GM18870 (cell line): ENCODE results near the gene APBB2.

ENCODE experiments used
- ATAC-seq: cut with Tn5 transposase; IDR thresholded peaks from one replicate; pipeline ENCODE4 v1.9.1; 2021; ENCODE audit warnings: moderate library complexity; ENCODE audit not compliant: unreplicated experiment

The APBB2 gene

DNA sequence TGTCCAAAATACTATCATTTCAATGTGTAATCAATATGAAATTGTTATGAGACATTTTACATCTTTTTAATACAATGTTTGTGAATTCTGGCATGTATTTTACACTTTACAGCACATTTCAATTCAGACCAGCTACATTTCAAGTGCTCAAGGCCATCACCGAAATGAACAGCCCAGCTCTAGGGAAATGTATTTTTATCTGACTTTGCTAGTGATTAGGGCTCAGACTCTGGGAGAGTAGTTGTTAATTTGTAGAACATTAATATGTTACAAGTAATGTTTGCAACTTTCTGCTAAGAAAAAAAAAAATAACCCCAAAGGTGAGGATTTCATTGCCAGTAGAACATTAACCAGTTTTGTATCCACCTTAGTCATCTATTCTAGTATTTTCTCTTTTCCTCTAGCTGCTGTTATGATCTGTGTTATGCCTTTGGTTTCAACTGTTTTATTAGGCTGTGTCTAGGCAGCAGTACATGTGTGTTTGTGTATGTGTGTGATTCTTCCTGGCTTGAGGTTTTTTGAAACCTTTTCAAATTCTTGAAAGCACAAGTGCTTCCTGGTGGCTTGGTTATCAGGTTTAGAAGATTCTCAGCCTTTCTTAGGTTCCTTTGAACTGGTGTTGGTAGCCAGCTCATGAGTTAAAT lies 338.7 kb downstream of the APBB2 start:
- no peak for ATAC-seq

DNA sequence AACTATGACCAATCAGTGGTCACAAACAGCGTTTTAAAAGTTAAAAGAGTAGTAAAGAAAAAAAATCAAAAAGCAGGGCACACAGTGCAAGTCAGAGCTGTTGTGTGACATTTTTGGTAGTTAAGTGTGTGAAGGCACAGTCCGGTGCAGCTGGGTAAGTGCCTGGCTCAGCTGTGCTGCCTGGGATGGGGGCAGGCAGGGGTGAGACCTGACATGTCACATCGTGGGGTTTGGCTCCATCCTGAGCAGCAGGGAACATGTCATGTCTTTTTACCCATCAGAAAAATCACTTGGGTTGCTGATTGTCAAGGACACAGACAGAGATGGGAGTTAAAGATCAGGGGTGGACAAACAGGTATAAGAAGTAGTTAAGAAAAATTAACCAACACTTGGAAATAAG lies 339.4 kb downstream of the APBB2 start:
- no peak for ATAC-seq

DNA sequence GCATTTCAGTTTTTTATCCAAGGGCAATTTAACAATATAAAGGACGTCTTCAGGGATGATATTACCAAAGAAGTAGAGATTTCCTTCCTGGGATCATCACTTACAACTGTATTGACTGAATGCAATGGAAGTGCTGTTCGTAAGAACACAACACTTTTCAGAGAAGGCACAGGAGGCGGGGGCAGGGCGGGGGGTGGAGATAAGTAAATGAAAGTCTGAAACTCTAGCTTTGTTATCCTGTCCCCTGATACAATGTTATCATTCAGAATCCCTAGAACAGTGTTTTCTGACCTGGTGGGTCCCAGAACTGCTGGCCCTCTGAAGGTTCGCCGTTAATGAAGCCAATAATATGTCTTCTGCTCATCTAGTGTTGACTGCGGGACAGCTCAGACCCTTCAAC lies 340.0 kb downstream of the APBB2 start:
- ATAC-seq = no peak

DNA sequence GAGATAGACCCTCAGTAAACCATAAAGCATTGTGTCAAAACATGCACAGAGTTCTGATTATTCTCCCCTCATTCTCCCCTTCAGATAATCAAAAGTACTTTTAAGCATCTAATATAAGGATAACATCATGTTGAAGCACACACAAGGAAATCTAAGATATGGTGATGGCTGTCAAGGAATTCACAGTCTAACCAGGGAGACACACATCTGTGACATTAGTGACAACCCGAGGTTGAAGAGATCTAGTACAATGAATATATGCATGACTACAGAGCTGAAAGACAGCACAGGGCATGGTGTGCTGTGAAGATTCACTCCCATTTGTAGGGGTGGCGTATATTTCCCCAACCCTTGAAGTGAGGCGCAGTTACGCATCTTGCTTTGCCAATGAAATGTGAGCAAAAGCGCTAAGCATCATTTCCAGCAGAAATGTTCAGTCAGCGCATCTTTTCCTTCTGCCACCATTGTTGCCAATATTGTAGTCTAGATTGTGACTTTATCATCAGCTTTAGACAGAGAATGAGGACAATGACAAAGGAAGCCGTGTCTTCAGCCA lies 342.6 kb downstream of the APBB2 start:
- ATAC-seq = no peak

DNA sequence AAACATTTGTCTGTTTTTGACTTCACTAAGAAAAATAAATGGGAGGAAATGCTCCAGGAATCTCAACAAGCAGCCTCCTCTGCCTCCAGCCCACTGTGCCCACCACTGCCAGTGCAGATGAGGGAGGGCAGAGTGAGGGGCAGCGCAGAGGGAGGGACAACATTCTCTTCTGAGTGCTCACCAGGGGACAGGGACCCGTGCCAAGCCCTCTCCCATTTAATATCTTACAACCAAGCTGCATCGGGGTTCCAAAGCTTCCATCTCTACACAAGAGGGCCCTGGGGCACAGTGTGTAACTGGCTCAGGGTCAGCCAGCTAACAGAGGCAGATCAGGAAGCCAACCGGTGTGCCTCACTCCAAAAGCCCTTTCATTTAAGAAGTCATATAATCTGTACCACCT lies 344.2 kb downstream of the APBB2 start:
- no peak for ATAC-seq

DNA sequence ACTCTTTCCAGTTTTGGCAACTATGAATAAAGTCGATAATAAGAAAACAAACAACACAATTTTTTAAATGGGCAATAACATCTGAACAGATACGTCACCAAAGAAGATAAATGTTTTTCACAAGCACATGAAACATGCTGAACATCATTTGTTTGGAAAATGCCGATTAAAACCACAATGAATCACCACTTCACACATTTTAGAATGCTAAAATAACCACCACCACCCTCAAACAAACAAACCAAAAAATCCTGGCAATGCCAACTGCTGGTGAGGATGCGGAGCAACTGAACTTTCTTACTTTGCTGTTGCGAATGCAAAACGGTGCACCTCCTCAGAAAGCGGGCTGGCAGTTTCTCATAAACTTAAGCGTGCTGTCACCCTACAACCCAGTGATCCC lies 348.6 kb downstream of the APBB2 start:
- ATAC-seq = no peak

DNA sequence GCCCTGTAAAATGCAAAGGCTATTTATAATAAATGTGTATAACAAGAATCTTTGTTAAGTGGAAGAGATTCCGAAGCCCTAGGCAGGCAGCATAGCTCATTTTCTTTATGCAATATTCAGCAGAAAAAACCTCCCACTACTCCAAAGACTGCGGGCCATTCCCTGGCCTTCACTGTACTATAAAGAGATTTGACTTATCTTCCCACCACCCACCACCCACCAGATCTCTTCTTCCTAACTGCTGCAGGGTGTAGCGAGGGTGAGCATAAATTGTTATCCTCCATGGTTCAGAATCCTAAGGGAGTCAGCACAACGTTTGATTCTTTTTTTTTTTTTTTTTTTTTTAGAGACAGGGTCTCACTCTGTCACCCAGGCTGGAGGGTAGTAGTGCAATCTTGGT lies 349.8 kb downstream of the APBB2 start:
- no peak for ATAC-seq

DNA sequence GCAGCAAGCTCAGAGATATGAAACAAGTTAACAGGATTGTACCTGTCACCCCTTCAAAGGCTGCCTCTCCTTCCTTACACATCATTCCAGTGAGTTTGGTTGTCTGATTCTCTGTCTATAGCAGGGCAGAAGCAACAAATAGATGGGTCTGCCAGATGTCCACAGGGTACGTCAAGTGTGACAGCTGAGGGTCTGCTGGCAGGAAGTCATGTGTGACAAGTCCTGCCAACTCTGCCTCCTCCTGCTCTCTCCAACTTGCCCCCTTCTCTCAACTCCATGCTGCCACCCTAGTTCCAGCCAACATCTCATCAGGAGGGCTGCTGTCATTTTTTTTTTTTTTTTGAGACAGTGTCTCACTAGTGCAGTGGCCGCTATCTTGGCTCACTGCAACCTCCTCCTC lies 355.4 kb downstream of the APBB2 start:
- no peak for ATAC-seq

DNA sequence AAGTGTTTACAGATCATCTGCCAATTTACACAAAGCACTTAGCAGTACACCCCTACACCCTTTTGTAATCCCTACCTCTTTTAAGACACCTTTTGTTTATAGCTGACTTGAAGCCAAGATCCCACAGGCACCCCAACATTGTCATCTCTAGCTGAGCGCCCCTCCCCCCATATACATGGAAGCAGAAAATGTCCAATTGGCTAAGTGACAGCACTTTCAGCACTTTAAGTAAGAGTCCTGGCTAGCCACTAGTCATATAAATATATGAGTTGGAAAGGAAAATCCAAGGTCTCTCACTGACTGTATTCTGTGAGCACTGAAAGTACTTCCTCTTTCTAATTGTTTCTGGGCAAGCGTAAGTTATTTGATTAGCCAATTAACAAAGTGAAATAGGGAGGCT lies 356.4 kb downstream of the APBB2 start:
- no peak for ATAC-seq

DNA sequence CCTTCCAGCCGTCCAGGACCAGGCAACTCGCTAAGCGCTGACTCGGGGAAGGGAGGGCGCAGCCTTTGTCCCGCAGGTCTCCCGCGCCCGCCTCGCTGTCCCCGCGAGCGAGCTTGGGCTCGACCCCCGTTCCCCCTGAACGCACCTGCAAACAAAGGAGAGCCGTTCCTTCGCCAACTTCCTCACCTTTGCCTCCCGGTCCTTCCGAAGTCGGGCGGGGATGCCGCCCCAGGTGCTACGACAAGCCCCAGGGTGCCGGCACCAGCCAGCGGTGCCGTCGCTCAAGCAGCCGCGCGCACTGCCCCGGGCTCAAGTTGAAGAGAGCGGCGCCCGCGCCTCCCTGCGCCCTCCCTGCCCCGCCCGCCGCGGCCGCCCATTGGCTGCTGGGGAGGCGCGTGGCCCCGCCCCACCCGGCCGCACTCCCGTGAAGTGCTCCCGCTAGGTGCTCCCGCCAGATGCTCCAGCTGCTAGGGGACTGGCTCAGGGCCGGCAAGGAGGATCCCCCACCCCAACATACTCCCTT lies 357.4 kb downstream of the APBB2 start:
- ATAC-seq = no peak

DNA sequence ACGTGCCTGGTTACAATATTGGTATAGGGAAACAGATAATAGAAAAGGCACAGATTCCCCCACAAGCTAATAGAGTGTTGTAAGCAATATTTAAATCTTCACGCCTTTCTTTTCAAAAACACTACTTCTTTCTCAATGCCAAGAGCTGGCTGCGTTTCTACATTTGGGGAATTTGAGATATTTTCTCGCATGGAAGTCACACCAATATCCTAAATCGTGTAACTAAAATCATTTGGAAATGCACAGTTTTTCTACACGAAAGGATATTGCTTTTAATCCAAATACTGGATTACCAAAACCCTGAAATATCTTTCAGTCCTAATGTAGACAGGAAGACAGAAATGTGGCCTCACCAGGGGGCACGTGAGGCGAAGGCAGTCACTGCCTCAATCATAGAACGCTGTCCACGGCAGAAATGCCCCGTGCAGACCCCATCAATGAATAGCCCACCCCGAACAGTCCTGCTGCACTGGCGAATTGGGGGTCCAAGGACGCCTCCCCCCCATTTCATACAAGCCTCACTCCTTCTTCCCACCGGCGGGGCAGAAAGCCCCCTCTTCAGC lies 358.0 kb downstream of the APBB2 start:
- no peak for ATAC-seq

DNA sequence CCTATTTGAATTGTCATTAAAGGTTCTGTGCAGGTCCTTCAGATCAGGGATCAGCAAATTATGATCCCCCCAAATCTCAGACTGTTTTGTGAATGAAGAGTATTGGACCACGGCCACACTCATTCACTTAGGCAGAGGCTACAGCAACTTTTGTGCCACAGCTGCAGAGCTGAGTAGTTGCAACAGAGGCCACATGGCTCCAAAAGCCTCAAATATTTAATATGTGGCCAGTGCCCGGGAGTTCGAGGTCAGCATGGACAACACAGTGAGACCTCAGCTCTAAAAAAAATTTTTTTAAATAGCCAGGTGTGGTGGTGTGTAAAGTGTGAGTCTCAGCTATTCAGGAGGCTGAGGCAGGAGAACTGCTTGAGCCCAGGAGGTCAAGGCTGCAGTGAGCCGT lies 363.8 kb downstream of the APBB2 start:
- ATAC-seq = no peak

DNA sequence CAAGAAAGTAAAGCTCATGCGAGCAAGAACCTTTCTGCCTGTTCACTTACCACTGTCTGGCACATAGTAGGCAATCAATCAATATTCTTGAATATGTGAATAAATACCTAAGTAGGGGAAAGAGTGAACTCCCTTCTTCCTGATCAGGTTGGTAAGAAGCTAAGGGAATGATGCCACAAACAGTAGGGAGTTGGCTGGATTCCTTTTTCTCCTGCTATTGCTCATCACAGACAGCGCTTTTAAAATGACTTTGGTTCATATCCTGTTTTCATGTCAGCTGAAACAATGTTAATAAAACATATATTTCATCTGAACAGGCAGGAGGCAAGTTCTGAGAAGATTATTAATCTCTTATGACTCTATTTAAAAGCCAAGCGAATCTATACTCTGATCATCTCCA lies 365.4 kb downstream of the APBB2 start:
- ATAC-seq = no peak

DNA sequence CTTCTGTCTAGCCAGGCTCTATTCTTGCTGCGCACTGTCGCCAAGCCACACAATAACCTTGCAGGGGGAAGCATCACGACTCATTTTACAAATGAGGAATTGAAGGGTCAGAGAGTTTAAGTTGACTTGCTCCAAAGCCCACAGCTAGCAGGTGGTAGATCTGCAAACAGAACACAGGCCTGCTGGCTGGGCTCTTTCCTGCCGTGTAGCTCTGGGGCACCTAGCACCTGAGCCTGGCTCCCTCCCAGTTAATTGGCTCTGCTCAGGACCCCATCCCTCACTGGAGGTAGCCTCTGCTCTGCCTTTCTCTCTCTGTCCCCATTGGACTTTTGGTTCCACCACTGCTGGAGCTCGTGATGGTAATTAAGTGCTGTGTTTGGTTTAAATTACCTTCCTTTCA lies 366.1 kb downstream of the APBB2 start:
- no peak for ATAC-seq

DNA sequence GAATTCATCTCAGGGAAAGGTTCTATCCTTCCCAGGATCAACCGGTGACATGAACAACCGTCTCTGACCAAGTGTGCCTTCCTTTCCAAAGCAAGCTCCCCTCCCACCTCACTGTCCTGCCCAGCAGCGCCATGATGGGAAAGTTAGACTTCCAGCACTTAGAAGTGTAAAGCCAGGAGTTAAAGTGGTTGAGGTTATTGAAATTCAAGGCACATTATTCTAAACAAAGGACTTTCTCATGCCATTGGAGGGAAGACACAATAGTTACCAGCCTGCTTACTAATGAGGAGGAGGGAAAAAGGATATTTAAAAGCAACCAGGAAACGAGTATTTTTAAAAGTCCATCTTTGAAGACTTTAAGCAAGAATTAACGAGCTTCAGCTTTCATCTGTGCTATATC lies 367.8 kb downstream of the APBB2 start:
- no peak for ATAC-seq

DNA sequence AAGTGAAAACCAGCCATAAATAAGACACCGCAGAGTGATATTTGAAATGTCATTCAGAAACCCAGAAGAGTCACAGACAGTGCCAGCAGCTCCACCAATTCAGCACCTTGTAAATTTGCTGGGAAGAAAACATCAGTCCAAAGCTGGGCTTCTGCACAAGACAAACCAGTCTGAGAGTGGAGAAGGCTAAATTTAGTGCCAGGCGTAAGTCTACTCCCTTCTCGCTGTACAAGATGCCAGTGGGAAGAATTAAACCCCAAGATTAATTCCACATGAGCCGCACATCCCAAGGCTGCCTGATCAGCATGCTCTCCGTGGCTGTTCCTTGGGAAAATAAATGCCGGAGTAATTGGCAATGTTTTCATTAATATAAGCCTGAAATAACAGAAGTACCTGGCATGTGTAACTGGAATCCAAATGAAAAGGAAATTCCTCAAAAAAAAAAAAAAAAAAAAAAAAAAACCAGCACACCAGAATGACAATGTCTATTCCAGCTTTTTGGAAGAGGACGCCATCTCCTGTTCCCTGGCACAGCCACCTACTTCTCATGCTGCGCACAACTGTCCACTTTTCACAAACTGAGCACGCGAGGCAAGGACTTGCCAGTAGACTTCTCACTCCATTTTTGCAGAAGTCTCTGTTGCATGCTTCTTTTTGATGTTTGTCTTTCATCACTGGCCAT lies 369.0 kb downstream of the APBB2 start:
- no peak for ATAC-seq

DNA sequence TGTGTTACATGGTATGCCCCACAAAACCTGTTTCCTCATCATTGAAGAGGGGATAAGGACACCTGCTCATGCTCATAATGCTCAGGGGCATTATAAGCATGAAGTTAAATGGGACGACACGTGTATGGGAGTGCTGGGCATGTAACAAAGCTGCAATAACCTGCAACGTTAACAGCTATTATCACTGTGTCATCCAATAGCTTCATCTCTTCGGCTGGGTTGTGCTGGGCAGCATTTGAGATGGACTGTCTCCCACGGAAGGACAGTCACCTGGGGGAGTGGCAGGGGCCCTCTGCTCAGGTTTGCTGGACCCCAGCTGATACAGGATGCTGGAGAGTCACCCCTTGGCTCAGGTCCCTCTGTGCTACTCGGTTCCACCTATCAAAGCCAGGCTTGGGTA lies 370.1 kb downstream of the APBB2 start:
- ATAC-seq = no peak

DNA sequence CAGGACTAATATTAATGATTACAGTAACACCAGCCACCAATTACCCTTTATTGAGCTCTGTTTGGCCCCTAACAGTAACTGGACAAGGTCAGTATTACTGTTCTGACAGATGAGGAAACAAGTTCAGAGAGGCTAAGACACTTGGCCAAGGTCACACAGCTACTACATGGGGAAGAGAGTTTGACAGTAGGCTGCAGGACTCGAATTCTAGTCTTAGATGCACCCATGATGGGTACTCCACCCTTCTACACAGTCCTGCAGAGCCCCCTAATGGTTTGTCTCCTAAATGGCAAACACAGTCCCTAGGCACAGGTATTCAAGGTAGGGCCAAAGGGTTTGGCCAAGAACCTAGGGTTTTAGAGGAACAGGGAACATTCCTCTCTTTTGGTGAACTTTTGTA lies 370.6 kb downstream of the APBB2 start:
- no peak for ATAC-seq

DNA sequence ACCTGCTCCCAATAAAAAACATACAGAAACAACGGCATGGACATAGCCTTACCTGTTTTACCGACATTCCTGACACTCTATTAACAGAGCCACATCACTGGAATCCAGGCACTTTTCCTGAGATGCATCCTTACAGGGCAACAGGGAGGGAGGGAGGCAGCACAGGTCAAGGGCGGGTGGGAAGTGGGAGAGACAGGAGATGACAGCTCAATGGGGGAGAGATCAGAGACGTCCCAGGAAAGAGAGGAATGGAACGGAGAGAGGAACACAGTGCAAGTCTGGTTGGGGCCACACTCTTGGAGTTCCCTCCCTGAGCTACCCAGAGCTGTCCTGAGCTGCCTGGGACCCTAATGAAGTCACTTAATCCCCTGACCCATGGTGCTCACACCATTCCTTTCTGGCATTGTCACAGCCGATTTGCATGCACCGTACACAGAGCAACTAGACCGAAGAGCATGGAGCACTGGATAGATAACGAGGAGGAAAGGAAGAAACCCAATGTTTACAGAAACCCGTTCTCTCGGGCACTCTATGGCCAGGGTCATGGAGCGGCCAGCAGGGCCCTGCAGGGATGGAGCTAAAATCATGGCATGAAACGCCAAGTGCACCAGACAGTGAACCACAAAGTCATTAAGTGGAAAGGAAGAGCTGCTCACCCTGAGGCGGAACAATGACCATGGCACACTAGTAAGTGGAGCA lies 371.5 kb downstream of the APBB2 start:
- ATAC-seq = no peak

DNA sequence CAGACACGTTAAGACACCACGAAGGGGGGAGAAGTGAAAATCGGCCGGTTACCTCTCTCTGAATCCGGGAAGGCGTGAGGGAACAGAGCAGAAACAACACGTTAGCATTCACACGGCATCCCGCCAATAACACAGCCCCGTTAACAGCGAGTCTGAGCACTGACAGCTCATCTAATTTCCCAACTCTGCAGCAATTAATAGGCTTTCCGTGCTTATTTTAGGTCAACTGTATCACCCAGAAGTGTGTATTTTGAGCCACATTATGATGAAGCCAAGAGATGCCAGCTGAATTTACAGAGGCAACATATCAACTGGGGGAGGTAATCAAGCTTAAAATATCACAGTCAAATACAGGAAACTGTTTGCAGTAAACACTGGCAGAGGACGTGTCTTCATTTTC lies 372.0 kb downstream of the APBB2 start:
- no peak for ATAC-seq

DNA sequence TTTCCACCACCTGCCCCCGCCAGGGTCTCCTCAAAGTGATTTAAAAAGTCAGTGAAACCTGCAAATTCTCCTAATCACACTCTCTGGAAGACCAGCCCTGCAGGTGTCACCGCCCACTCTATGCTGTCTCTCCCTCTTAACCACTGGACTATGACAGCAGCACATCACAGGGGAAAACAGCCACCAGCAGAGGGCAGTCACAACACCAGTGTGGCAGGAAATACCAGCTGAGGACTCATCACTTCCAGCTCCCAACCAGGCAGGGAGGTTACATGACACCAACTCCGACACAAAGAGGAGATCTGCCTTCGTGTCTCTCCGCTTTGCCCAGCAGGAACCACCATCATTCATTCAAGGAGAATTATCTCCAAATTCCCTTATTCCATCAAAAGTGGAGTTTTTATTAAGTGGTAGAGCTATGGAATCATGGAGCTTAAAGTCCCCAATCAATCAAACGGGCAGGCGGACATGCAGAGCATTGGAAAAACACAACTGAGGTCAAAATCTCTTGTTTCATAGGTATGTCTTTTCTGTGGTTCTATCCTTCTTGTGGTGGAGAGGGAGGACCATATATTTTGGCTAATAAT lies 373.3 kb downstream of the APBB2 start:
- no peak for ATAC-seq
